GM12878 (cell line): ENCODE measurements around the gene ADGRV1. TPM values are rescaled to one million over a fixed set of nuclear protein-coding genes. Genes with fewer than 3 reads are reported as not detected.

Source experiments
- EGR1 ChIP-seq, 2 experiments: IDR thresholded peaks; 1 replicate in 1 of 2; 2 replicates in 1 of 2; pipeline ENCODE4 v1.6.1; 2011 to 2012; ENCODE audit warnings: low read depth in 2 of 2, low read length in 2 of 2, borderline replicate concordance in 1 of 2, mild to moderate bottlenecking in 1 of 2, moderate library complexity in 1 of 2
- NFYA ChIP-seq: IDR thresholded peaks from 2 replicates; pipeline ENCODE4 v1.6.1; 2011; ENCODE audit warnings: low read depth, mild to moderate bottlenecking, low read length, improper control_type of control experiment, borderline replicate concordance
- RAD21 ChIP-seq: IDR thresholded peaks from 2 replicates; pipeline ENCODE4 v1.6.1; 2011; ENCODE audit warnings: mild to moderate bottlenecking, low read depth, low read length, moderate library complexity; ENCODE audit not compliant: insufficient read depth
- RUNX3 ChIP-seq: IDR thresholded peaks from 2 replicates; pipeline ENCODE4 v1.6.1; 2012; ENCODE audit warnings: low read length, inconsistent platforms
- SMARCA5 ChIP-seq: fragments of 450-650 bp; IDR thresholded peaks from 2 replicates; pipeline ENCODE4 v1.6.1; 2017; ENCODE audit warnings: mild to moderate bottlenecking
- SP1 ChIP-seq: IDR thresholded peaks from one replicate; pipeline ENCODE4 v1.6.1; 2011; ENCODE audit warnings: low read depth, low read length
- WRNIP1 ChIP-seq: IDR thresholded peaks from 2 replicates; pipeline ENCODE4 v1.6.1; 2011; ENCODE audit warnings: low read depth, low read length, improper control_type of control experiment, borderline replicate concordance
- YY1 ChIP-seq: IDR thresholded peaks from 2 replicates; pipeline ENCODE4 v1.6.1; 2011; ENCODE audit warnings: low read depth, mild to moderate bottlenecking, low read length
- ZZZ3 ChIP-seq: IDR thresholded peaks from 2 replicates; pipeline ENCODE4 v1.6.1; 2011; ENCODE audit warnings: low read depth; ENCODE audit not compliant: control insufficient read depth, insufficient read length
- polyA plus RNA-seq, 11 experiments: library from polyadenylated mRNA; depleted of rRNA in 4 of 11; unstranded in 6 of 11; stranded (reverse) in 5 of 11; fragments of >200 nt; fragmentation: Nextera tagmentation in 4 of 11; fragmentation: Illumina TruSeq in 1 of 11; extraction: Ambion mirVana in 4 of 11; extraction: Trizol in 1 of 11; gene quantifications; 1 replicate in 1 of 11; 2 replicates in 10 of 11; pipeline versions ENCODE4 v1.2.1 to v1.2.3, GENCODE V29; 2011 to 2016; ENCODE audit warnings: inconsistent platforms in 2 of 11, missing spikeins in 2 of 11, low read depth in 1 of 11
- total RNA-seq, 4 experiments: library from RNA; depleted of rRNA in 3 of 4; stranded (reverse); fragments of >200 nt in 3 of 4; fragmentation: Illumina TruSeq in 1 of 4; extraction: Trizol in 1 of 4; gene quantifications; 2 replicates each; pipeline versions ENCODE4 v1.2.1 to v1.2.3, GENCODE V29; 2013 to 2021
- TF ChIP-seq, protein P1 (sequence below), 3 experiments: IDR thresholded peaks in 2 of 3; conservative IDR thresholded peaks in 1 of 3; 2 replicates each; pipeline ENCODE4 v1.5.1; 2011; ENCODE audit warnings: low read depth in 3 of 3, low read length in 3 of 3, mild to moderate bottlenecking in 3 of 3, control low read depth in 2 of 3, moderate library complexity in 2 of 3, inconsistent platforms in 1 of 3, mixed read lengths in 1 of 3; ENCODE audit not compliant: control insufficient read depth in 2 of 3, insufficient read depth in 1 of 3; ENCODE audit errors: extremely low read depth in 1 of 3
- TF ChIP-seq, protein P2 (sequence below): fragments of 450-650 bp; conservative IDR thresholded peaks from 2 replicates; pipeline ENCODE4 v1.6.1; 2017; ENCODE audit warnings: mild to moderate bottlenecking, moderate library complexity

The ADGRV1 gene
- total and polyA plus RNA-seq, 10 of the 15 experiments (the other 5 are each of a cell fraction or from before 2014, with no cell fraction given), result 0.04 to 8.1 (median 0.16) TPM; not detected in 1

DNA sequence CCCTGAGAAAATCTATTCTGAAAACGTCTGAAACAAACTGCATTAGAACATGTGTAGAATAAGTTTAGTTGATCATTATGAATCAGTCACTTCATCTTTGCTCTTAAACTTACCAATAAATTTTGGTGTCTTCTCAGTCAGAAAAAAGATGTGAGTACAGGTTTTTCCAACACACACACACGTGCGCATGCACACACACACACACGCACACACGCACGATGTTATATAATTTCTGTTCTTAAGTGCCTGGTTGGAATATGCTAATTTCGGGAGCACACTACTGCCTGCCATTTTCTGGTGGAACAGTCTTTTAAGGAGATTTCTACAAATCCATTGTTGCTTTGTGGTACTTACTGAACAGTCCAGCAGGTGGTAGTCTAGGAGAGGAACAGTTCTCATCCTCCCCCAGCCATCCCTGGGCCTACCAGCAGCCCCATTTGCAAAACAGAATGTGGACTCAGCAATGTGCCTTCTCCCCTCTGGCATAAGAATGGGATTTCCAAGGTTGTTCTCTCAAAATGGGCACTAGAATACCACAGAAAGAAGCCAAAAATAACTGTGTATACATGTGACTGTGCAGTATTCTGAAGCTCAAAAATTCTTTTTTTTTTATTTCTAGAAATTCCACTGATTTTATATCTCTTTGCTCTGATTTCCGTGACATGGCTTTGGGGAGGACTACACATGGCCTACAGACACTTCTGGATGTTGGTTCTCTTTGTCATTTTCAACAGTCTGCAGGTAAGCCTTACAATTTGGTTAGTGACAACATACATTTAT, 543.2 kb downstream of the ADGRV1 start (continued):
- TF ChIP-seq NFYA (no peak), RUNX3 (peak; percentile 43), ZZZ3 (no peak), EGR1 (IDR thresholded peaks at IDR 0.05; ENCODE audit: borderline replicate concordance in 1 of 2, low read depth in 2 of 2, low read length in 2 of 2) (no peak), SP1 (no peak), RAD21 (peak; percentile 92), SMARCA5 (peak; percentile 65; the same call in 1 of the 2 replicates), WRNIP1 (0 out of 2 replicates have a peak, but pooled peaks have one; percentile 40), YY1 (peak; percentile 62; the same call in 1 of the 2 replicates)
- TF ChIP-seq, protein P1, sequence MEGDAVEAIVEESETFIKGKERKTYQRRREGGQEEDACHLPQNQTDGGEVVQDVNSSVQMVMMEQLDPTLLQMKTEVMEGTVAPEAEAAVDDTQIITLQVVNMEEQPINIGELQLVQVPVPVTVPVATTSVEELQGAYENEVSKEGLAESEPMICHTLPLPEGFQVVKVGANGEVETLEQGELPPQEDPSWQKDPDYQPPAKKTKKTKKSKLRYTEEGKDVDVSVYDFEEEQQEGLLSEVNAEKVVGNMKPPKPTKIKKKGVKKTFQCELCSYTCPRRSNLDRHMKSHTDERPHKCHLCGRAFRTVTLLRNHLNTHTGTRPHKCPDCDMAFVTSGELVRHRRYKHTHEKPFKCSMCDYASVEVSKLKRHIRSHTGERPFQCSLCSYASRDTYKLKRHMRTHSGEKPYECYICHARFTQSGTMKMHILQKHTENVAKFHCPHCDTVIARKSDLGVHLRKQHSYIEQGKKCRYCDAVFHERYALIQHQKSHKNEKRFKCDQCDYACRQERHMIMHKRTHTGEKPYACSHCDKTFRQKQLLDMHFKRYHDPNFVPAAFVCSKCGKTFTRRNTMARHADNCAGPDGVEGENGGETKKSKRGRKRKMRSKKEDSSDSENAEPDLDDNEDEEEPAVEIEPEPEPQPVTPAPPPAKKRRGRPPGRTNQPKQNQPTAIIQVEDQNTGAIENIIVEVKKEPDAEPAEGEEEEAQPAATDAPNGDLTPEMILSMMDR (IDR thresholded peaks at IDR 0.05 in 2 of 3, conservative IDR thresholded peaks at IDR 0.05 in 1 of 3; ENCODE audit: control insufficient read depth in 2 of 3, extremely low read depth in 1 of 3, insufficient read depth in 1 of 3, low read depth in 3 of 3, low read length in 3 of 3), result peak; percentile 63 to 84 (median 70); a peak in 5 of 6 replicates
- TF ChIP-seq, protein P2, sequence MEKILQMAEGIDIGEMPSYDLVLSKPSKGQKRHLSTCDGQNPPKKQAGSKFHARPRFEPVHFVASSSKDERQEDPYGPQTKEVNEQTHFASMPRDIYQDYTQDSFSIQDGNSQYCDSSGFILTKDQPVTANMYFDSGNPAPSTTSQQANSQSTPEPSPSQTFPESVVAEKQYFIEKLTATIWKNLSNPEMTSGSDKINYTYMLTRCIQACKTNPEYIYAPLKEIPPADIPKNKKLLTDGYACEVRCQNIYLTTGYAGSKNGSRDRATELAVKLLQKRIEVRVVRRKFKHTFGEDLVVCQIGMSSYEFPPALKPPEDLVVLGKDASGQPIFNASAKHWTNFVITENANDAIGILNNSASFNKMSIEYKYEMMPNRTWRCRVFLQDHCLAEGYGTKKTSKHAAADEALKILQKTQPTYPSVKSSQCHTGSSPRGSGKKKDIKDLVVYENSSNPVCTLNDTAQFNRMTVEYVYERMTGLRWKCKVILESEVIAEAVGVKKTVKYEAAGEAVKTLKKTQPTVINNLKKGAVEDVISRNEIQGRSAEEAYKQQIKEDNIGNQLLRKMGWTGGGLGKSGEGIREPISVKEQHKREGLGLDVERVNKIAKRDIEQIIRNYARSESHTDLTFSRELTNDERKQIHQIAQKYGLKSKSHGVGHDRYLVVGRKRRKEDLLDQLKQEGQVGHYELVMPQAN, result no peak
